A549 (cell line): ENCODE data around the gene LSP1. TPM values are rescaled to one million over a fixed set of nuclear protein-coding genes. Genes with fewer than 3 reads are reported as not detected.

ENCODE experiments used
- ATAC-seq, 2 experiments: fragments of 200-7000 bp in 1 of 2; fragments of >200 bp in 1 of 2; cut with Nextera tagmentation in 1 of 2; cut with Tn5 transposase in 1 of 2; 3 replicates each; pipeline versions ENCODE4 v1.8.0 to v1.9.1; 2018 to 2020; ENCODE audit warnings: mild to moderate bottlenecking in 1 of 2, moderate library complexity in 1 of 2
- CTCF ChIA-PET: fragments of 300-600 bp; sonication (Branson Sonifier 250); formaldehyde crosslinking; extraction: SDS; loops from one replicate; lab custom pipeline; 2021; ENCODE audit warnings: antibody characterized with exemption, inconsistent platforms; lab: Yijun Ruan, JAX
- POLR2A ChIA-PET: fragments of 350-600 bp; formaldehyde crosslinking; extraction: SDS; loops from one replicate; lab custom pipeline; 2021; ENCODE audit warnings: antibody characterized with exemption, inconsistent platforms; lab: Yijun Ruan, JAX
- DNase-seq, 2 experiments: peaks; one replicate each; pipeline versions ENCODE4 v3.0.0 to v3.0.0-alpha.2; 2011 to 2016; ENCODE audit warnings: low read depth in 1 of 2, low spot score in 1 of 2
- FAIRE-seq: peaks from 2 replicates; lab custom pipeline; 2011; peaks lifted over from hg19 to GRCh38; lab: Jason Lieb, UNC
- H3K27ac ChIP-seq, 2 experiments: fragments of >200 bp; sonication (Bioruptor Twin); formaldehyde crosslinking; 3 replicates each; pipeline ENCODE4 v1.5.1; 2016 to 2017
- H3K4me1 ChIP-seq: fragments of >200 bp; sonication (Bioruptor Twin); formaldehyde crosslinking; 3 replicates; pipeline ENCODE4 v1.6.1; 2016
- H3K4me2 ChIP-seq: fragments of >200 bp; sonication (Bioruptor Twin); formaldehyde crosslinking; 3 replicates; pipeline ENCODE4 v1.6.1; 2016
- H3K4me3 ChIP-seq: fragments of >200 bp; sonication (Bioruptor Twin); formaldehyde crosslinking; 3 replicates; pipeline ENCODE4 v1.5.1; 2016
- H3K9me3 ChIP-seq: fragments of >200 bp; sonication (Bioruptor Twin); formaldehyde crosslinking; 3 replicates; pipeline ENCODE4 v1.6.1; 2016
- CBX2 ChIP-seq: fragments of 200-600 bp; sonication (generic); IDR thresholded peaks from 2 replicates; pipeline ENCODE4 v1.6.1; 2016; ENCODE audit warnings: low read depth, mild to moderate bottlenecking, borderline replicate concordance
- CEBPB ChIP-seq, 2 experiments: fragments of >200 bp in 1 of 2; sonication (Bioruptor Twin) in 1 of 2; formaldehyde crosslinking in 1 of 2; IDR thresholded peaks; 2 replicates each; pipeline ENCODE4 v1.6.1; 2012 to 2016
- CHD2 ChIP-seq: fragments of 150-350 bp; IDR thresholded peaks from 2 replicates; pipeline ENCODE4 v1.6.1; 2014; ENCODE audit warnings: low read length; ENCODE audit not compliant: partially characterized antibody
- EHF ChIP-seq: fragments of 250-450 bp; sonication (Bioruptor Pico); IDR thresholded peaks from 2 replicates; pipeline ENCODE4 v1.5.0; 2020; ENCODE audit warnings: mild to moderate bottlenecking
- GATA3 ChIP-seq: IDR thresholded peaks from 2 replicates; pipeline ENCODE4 v1.6.1; 2012; ENCODE audit warnings: borderline replicate concordance
- HOXB13 ChIP-seq: fragments of 250-450 bp; sonication (Bioruptor Pico); IDR thresholded peaks from 2 replicates; pipeline ENCODE4 v1.5.0; 2020; ENCODE audit warnings: low read depth, mild to moderate bottlenecking, moderate library complexity
- HOXB5 ChIP-seq: fragments of 250-450 bp; sonication (Bioruptor Pico); IDR thresholded peaks from 2 replicates; pipeline ENCODE4 v1.5.0; 2020; ENCODE audit warnings: mild to moderate bottlenecking, moderate library complexity
- JUNB ChIP-seq: fragments of >200 bp; sonication (Bioruptor Twin); formaldehyde crosslinking; IDR thresholded peaks from 2 replicates; pipeline ENCODE4 v1.6.1; 2016
- KDM5A ChIP-seq: fragments of 200-600 bp; sonication (generic); IDR thresholded peaks from 2 replicates; pipeline ENCODE4 v1.6.1; 2016; ENCODE audit warnings: antibody characterized with exemption, mild to moderate bottlenecking
- MAX ChIP-seq: IDR thresholded peaks from 2 replicates; pipeline ENCODE4 v1.6.1; 2012
- MYC ChIP-seq: IDR thresholded peaks from 2 replicates; pipeline ENCODE4 v1.6.1; 2012; ENCODE audit warnings: mild to moderate bottlenecking, inconsistent platforms, low read length, improper control_type of control experiment, borderline replicate concordance
- NR3C1 ChIP-seq: fragments of >200 bp; sonication (Bioruptor Twin); formaldehyde crosslinking; IDR thresholded peaks from 3 replicates; pipeline ENCODE4 v1.6.1; 2017
- PBX3 ChIP-seq: IDR thresholded peaks from 2 replicates; pipeline ENCODE4 v1.6.1; 2012
- POLR2AphosphoS2 ChIP-seq: conservative IDR thresholded peaks from 2 replicates; pipeline ENCODE4 v1.6.1; 2012; ENCODE audit warnings: low read length, improper control_type of control experiment, inconsistent platforms
- RAD21 ChIP-seq, 2 experiments: fragments of >200 bp in 1 of 2; sonication (Bioruptor Twin) in 1 of 2; formaldehyde crosslinking in 1 of 2; IDR thresholded peaks in 1 of 2; conservative IDR thresholded peaks in 1 of 2; 2 replicates in 1 of 2; 3 replicates in 1 of 2; pipeline ENCODE4 v1.6.1; 2012 to 2018; ENCODE audit warnings: inconsistent platforms in 1 of 2
- RARB ChIP-seq: fragments of 250-450 bp; sonication (Bioruptor Pico); IDR thresholded peaks from 2 replicates; pipeline ENCODE4 v1.8.0; 2021; ENCODE audit warnings: mild to moderate bottlenecking, moderate library complexity
- RNF2 ChIP-seq: fragments of 200-600 bp; sonication (generic); IDR thresholded peaks from 2 replicates; pipeline ENCODE4 v1.6.1; 2016; ENCODE audit warnings: low read depth, mild to moderate bottlenecking, antibody characterized with exemption, moderate library complexity, borderline replicate concordance
- TFCP2L1 ChIP-seq: fragments of 250-450 bp; sonication (Bioruptor Pico); IDR thresholded peaks from 2 replicates; pipeline ENCODE4 v1.5.0; 2021; ENCODE audit warnings: mild to moderate bottlenecking
- ZFP36 ChIP-seq: fragments of 450-650 bp; IDR thresholded peaks from 2 replicates; pipeline ENCODE4 v1.6.1; 2014; ENCODE audit warnings: borderline replicate concordance; ENCODE audit not compliant: partially characterized antibody
- ZNF302 ChIP-seq: fragments of 250-450 bp; sonication (Bioruptor Pico); IDR thresholded peaks from 2 replicates; pipeline ENCODE4 v1.9.0; 2021; ENCODE audit warnings: inconsistent platforms, mild to moderate bottlenecking, moderate library complexity
- ZSCAN20 ChIP-seq: fragments of 250-450 bp; sonication (Bioruptor Pico); IDR thresholded peaks from 2 replicates; pipeline ENCODE4 v1.8.0; 2022; ENCODE audit warnings: mild to moderate bottlenecking, moderate library complexity
- WGBS: methylation state at CpG from one replicate; pipeline ENCODE4 v1.1.6; 2017; ENCODE audit errors: missing lambda C conversion rate; 5-methylcytosine and 5-hydroxymethylcytosine counted together
- polyA plus RNA-seq, 4 experiments: library from polyadenylated mRNA; depleted of rRNA in 3 of 4; stranded (reverse); fragments of >200 nt; fragmentation: RNase III in 1 of 4; extraction: RNeasy Plus Mini Kit Qiagen cat#74134 plus additional on column Dnase treatment in 1 of 4; gene quantifications; 2 replicates in 3 of 4; 3 replicates in 1 of 4; pipeline ENCODE4 v1.2.3, GENCODE V29; 2011 to 2017

The LSP1 gene
- polyA plus RNA-seq, 2 of the 4 experiments (the other 2 are of a cell fraction): 0.67 to 3.5 TPM

- ChIA-PET POLR2A (no interaction called here), CTCF (interaction anchor here (1.0 kb wide), 1 partner anchor 274 kb away, joined by 3 read pairs; no protein-coding TSS in a partner anchor)
- Histone ChIP-seq H3K4me2 (no peak overlapping the region), H3K27ac (no peak overlapping the region), H3K9me3 (no peaks in the 10 kb centered on the region), H3K4me1 (no peaks in the 10 kb centered on the region), H3K4me3 (no peak overlapping the region)
- FAIRE-seq (no peak), DNase-seq (no peak), ATAC-seq (no peak)
- no peak for TF ChIP-seq MYC
- TF ChIP-seq JUNB: no peak
- no peak for TF ChIP-seq GATA3
- TF ChIP-seq POLR2AphosphoS2: no peak
- no peak for TF ChIP-seq HOXB5 (CRISPR knock-in tag)
- no peak for TF ChIP-seq HOXB13 (CRISPR knock-in tag)
- no peak for TF ChIP-seq RNF2
- no peak for TF ChIP-seq PBX3
- TF ChIP-seq EHF (CRISPR knock-in tag): no peak
- no peak for TF ChIP-seq KDM5A
- no peak for TF ChIP-seq ZSCAN20 (CRISPR knock-in tag)
- 76% methylated on average over 23 of the region's 28 CpGs for WGBS
Observed at GRCh38 chr11:1927026-1927847, 74.4 kb downstream of the LSP1 start.

- no peak overlapping the region for H3K27ac ChIP-seq
- no peaks in the 10 kb centered on the region for H3K9me3 ChIP-seq
- H3K4me1 ChIP-seq: no peaks in the 10 kb centered on the region
- no peak for TF ChIP-seq CBX2
- no peak for TF ChIP-seq ZNF302 (CRISPR knock-in tag)
- TF ChIP-seq POLR2AphosphoS2: no peak
- TF ChIP-seq RARB (CRISPR knock-in tag): no peak
- no peak for TF ChIP-seq CHD2
- no peak for TF ChIP-seq RAD21 (conservative IDR thresholded peaks at IDR 0.05 in 1 of 2, IDR thresholded peaks at IDR 0.05 in 1 of 2)
- TF ChIP-seq ZFP36: no peak
- no peak for TF ChIP-seq KDM5A
- no peak for TF ChIP-seq NR3C1
- TF ChIP-seq, all 56 proteins: peak for 0
- no peak for FAIRE-seq
- WGBS: 86% methylated on average over 11 of the region's 20 CpGs
- no peak overlapping the region for H3K4me2 ChIP-seq
- POLR2A ChIA-PET: no interaction called here
- no peak for ATAC-seq
- no peak for DNase-seq
- H3K4me3 ChIP-seq: no peak overlapping the region
- CTCF ChIA-PET: interaction anchor here (1.0 kb wide), 1 partner anchor 275 kb away, joined by 3 read pairs; no protein-coding TSS in a partner anchor
Observed at GRCh38 chr11:1927848-1928469, 75.1 kb downstream of the LSP1 start.

GRCh38 chr11:1928470-1928890, 75.6 kb downstream of the LSP1 start:
- 63% methylated on average over 11 of the region's 13 CpGs for WGBS
- H3K4me2 ChIP-seq: no peak overlapping the region
- H3K4me3 ChIP-seq: no peak overlapping the region
- ATAC-seq: peak in 1 of 2 experiments; percentile 33; a peak in 2 of 6 replicates
- DNase-seq: no peak
- ChIA-PET CTCF (interaction anchor here (0.7 to 1.5 kb wide), 2 partner anchors 46 to 382 kb away, joined by 3 to 6 read pairs; no protein-coding TSS in a partner anchor), POLR2A (no interaction called here)
- no peak for TF ChIP-seq PBX3
- TF ChIP-seq TFCP2L1 (CRISPR knock-in tag): no peak
- no peak for TF ChIP-seq MAX
- TF ChIP-seq CEBPB (IDR thresholded peaks at IDR 0.05): no peak
- no peaks in the 10 kb centered on the region for H3K9me3 ChIP-seq
- H3K4me1 ChIP-seq: no peaks in the 10 kb centered on the region
- H3K27ac ChIP-seq: no peak overlapping the region
- no peak for FAIRE-seq
